AG08395 (cell line): ENCODE data around the gene RBBP8NL.

ENCODE experiments used
- DNase-seq: peaks from one replicate; pipeline ENCODE4 v3.0.0; 2012; ENCODE audit warnings: mixed read lengths, low spot score

The RBBP8NL gene

GRCh38 chr20:62392621-62393334 is 34.6 kb downstream of the RBBP8NL start:
- DNase-seq = no peak

- DNase-seq = no peak
These were observed 35.3 kb downstream of the RBBP8NL start for GRCh38 chr20:62392077-62392418.

- no peak for DNase-seq
These were observed 35.9 kb downstream of the RBBP8NL start for GRCh38 chr20:62391165-62392076.

- DNase-seq = no peak
These were observed 36.8 kb downstream of the RBBP8NL start for GRCh38 chr20:62390317-62391164.

GRCh38 chr20:62389601-62390087 is 37.7 kb downstream of the RBBP8NL start:
- no peak for DNase-seq

- no peak for DNase-seq
These were observed 38.3 kb downstream of the RBBP8NL start for GRCh38 chr20:62388839-62389600.

GRCh38 chr20:62387933-62388635 is 39.3 kb downstream of the RBBP8NL start:
- DNase-seq = no peak

GRCh38 chr20:62387219-62387913 is 40.0 kb downstream of the RBBP8NL start:
- no peak for DNase-seq

- DNase-seq = peak; percentile 96
These were observed 40.7 kb downstream of the RBBP8NL start, which contains the start of gene RPS21 for GRCh38 chr20:62386383-62387218. TSS of gene RPS21 (plus strand) at chr20:62387103. CDS start at chr20:62387339, 236 bp downstream.

- peak; percentile 75 for DNase-seq
These were observed 44.8 kb downstream of the RBBP8NL start for GRCh38 chr20:62382306-62383198.

GRCh38 chr20:62381842-62382241 is 45.5 kb downstream of the RBBP8NL start:
- no peak for DNase-seq

GRCh38 chr20:62381202-62381797 is 46.0 kb downstream of the RBBP8NL start:
- DNase-seq = no peak

GRCh38 chr20:62378215-62378614 is 49.1 kb downstream of the RBBP8NL start:
- no peak for DNase-seq

- DNase-seq = no peak
These were observed 49.6 kb downstream of the RBBP8NL start for GRCh38 chr20:62377615-62378178.

GRCh38 chr20:62377064-62377461 is 50.3 kb downstream of the RBBP8NL start:
- no peak for DNase-seq

- peak; percentile 57 for DNase-seq
These were observed 51.0 kb downstream of the RBBP8NL start for GRCh38 chr20:62376112-62377063.
